NCI-H524 treated with DMSO at 0.1 percent for 48 hours (cell line): Measurements from ENCODE around the gene L1CAM.

Source experiments
- DNase-seq: peaks from one replicate; lab custom pipeline; 2025; lab: John Stamatoyannopoulos, UW

L1CAM gene

GRCh38 chrX:153922932-153923857, 37.2 kb upstream of the L1CAM start:
- peak; percentile 36 for DNase-seq

- DNase-seq: no peak
These were observed 35.8 kb upstream of the L1CAM start for GRCh38 chrX:153921511-153922446.

- no peak for DNase-seq
These were observed 35.1 kb upstream of the L1CAM start for GRCh38 chrX:153921070-153921469.

- no peak for DNase-seq
These were observed 34.6 kb upstream of the L1CAM start for GRCh38 chrX:153920546-153920945.

- DNase-seq: no peak
These were observed 33.3 kb upstream of the L1CAM start for GRCh38 chrX:153919281-153919680.

- DNase-seq: no peak
These were observed 31.9 kb upstream of the L1CAM start for GRCh38 chrX:153917869-153918268.

GRCh38 chrX:153913701-153914100, 27.7 kb upstream of the L1CAM start:
- DNase-seq: no peak

- no peak for DNase-seq
These were observed 27.2 kb upstream of the L1CAM start for GRCh38 chrX:153913211-153913610.

GRCh38 chrX:153911798-153912197, 25.8 kb upstream of the L1CAM start:
- DNase-seq: no peak

- DNase-seq: no peak
These were observed 24.5 kb upstream of the L1CAM start for GRCh38 chrX:153910446-153910845.

- DNase-seq: no peak
These were observed 24.0 kb upstream of the L1CAM start for GRCh38 chrX:153909980-153910360.

GRCh38 chrX:153909024-153909979, 23.3 kb upstream of the L1CAM start:
- peak; percentile 56 for DNase-seq

- no peak for DNase-seq
These were observed 22.4 kb upstream of the L1CAM start for GRCh38 chrX:153908219-153908860.

- DNase-seq: no peak
These were observed 21.5 kb upstream of the L1CAM start for GRCh38 chrX:153907456-153907855.

- DNase-seq: no peak
These were observed 20.3 kb upstream of the L1CAM start for GRCh38 chrX:153906126-153906917.

- DNase-seq: peak; percentile 75
These were observed 19.6 kb upstream of the L1CAM start for GRCh38 chrX:153905481-153906095.

- no peak for DNase-seq
These were observed 18.3 kb upstream of the L1CAM start, which contains the start of gene AVPR2 for GRCh38 chrX:153903991-153904957. Gene AVPR2, plus strand, starts transcription at chrX:153904673. Its CDS starts 473 bp downstream, at chrX:153905146.

- DNase-seq: no peak
These were observed 17.4 kb upstream of the L1CAM start for GRCh38 chrX:153903238-153903980.
